ENCODE measurements around the gene PAX3.

Gene PAX3

DNA sequence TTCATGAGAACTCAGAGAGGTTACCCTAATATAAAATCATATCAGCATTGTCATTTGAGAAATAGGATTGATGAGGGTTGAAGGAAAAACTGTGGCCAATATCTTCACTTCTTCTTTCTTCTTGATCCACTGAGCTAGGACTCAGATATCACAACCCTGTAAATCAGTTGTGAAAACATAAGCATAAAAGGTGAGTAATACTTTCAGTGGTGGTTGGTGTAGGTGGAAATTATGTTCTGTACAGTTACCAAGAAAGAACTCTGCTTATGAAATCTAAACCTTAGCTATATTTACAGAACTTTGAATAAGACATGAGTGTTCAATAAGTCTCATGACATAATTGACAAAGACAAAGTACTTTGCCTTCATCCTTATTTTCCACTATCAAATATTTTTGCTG lies 56.3 kb downstream of the PAX3 start:
- Histone ChIP-seq H4K8ac (ENCODE audit: low read depth, low read length) (no peak overlapping the region), H3K9ac (ENCODE audit: low read depth, low read length, poor library complexity) (no peak overlapping the region), H2AFZ (ENCODE audit: low read length) (no peak overlapping the region), H3K36me3 (replicated peaks in 1 of 2; ENCODE audit: control insufficient read depth in 2 of 2, insufficient read depth in 2 of 2, low read length in 2 of 2) (no peaks in the 10 kb centered on the region), H3K4me3 (ENCODE audit: low read length in 2 of 2) (no peak overlapping the region), H2BK5ac (ENCODE audit: low read length) (no peak overlapping the region), H3K4ac (ENCODE audit: low read length) (no peak overlapping the region), H2BK12ac (ENCODE audit: low read length) (no peak overlapping the region), H3K79me1 (ENCODE audit: low read depth, low read length) (no peaks in the 10 kb centered on the region), H4K91ac (ENCODE audit: low read depth, low read length, poor library complexity) (no peak overlapping the region), H3K14ac (ENCODE audit: low read length) (no peak overlapping the region), H3K18ac (ENCODE audit: low read length) (no peak overlapping the region), H3K27me3 (ENCODE audit: control insufficient read depth in 3 of 3, insufficient read depth in 3 of 3, low read depth in 1 of 3, low read length in 3 of 3) (peaks cover 0 to 31% (median 10%) of the 10 kb centered on the region in 3 experiments), H3K4me1 (ENCODE audit: control insufficient read depth in 2 of 2, insufficient read depth in 1 of 2, low read depth in 1 of 2, low read length in 2 of 2) (peaks cover 0 to 16% of the 10 kb centered on the region in 2 donors), H2AK5ac (ENCODE audit: low read depth, low read length) (no peak overlapping the region), H3K27ac (replicated peaks; ENCODE audit: low read length) (no peak overlapping the region), H3K23ac (ENCODE audit: low read depth, low read length, poor library complexity) (no peak overlapping the region), H3K4me2 (ENCODE audit: insufficient read depth, low read length, poor library complexity, severe bottlenecking) (no peak overlapping the region), H3K9me3 (replicated peaks in 1 of 2; ENCODE audit: control insufficient read depth in 2 of 2, insufficient read depth in 1 of 2, low read depth in 1 of 2, low read length in 2 of 2) (no peaks in the 10 kb centered on the region), H2BK120ac (ENCODE audit: low read depth, low read length) (no peak overlapping the region), H2BK15ac (ENCODE audit: low read length) (no peak overlapping the region)
- DNase-seq (ENCODE audit: low spot score), result no peak

DNA sequence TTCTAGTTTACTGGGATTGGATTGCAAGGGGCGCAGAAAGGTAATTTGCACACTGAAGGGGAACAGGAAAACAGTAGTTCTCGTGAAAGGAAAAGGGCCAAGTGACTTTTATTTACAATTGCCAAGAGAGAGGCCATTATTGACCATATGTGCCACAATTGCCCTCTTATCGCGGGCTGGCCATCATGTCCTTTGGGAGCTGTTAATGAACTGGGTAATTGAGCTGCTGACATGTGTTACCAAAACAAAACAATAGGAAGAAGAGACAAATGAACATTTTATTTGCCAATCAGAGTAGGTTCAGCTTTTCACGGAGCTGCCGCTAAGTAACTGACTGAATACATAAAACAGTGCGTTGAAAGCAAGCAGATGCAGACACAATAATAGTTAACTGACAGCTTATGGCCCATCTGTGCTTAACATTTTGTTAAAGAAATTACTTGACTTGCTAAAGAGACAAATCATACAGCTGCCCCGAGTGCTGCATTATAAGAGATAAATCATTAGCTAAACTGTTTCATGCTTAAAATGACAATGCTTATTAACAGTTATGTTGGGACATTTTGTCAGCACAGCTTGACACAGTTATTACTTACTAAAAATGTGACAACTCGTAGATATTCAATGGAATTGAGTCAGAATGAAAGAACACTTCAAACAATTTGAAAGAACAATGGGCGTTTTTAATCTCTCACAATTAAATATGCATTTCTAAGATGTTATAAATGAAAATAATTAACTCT lies 57.5 kb downstream of the PAX3 start:
- Histone ChIP-seq H2AFZ (ENCODE audit: low read length) (no peak overlapping the region), H2AK5ac (ENCODE audit: low read depth, low read length) (no peak overlapping the region), H2BK15ac (ENCODE audit: low read length) (no peak overlapping the region), H3K27ac (replicated peaks; ENCODE audit: low read length) (no peak overlapping the region), H3K4me2 (ENCODE audit: insufficient read depth, low read length, poor library complexity, severe bottlenecking) (no peak overlapping the region), H3K4me3 (ENCODE audit: low read length in 2 of 2) (no peak overlapping the region), H3K4me1 (ENCODE audit: control insufficient read depth in 2 of 2, insufficient read depth in 1 of 2, low read depth in 1 of 2, low read length in 2 of 2) (peaks cover 0 to 16% of the 10 kb centered on the region in 2 donors), H4K8ac (ENCODE audit: low read depth, low read length) (no peak overlapping the region), H3K9ac (ENCODE audit: low read depth, low read length, poor library complexity) (no peak overlapping the region), H3K36me3 (replicated peaks in 1 of 2; ENCODE audit: control insufficient read depth in 2 of 2, insufficient read depth in 2 of 2, low read length in 2 of 2) (no peaks in the 10 kb centered on the region), H3K79me1 (ENCODE audit: low read depth, low read length) (no peaks in the 10 kb centered on the region), H2BK12ac (ENCODE audit: low read length) (no peak overlapping the region), H3K14ac (ENCODE audit: low read length) (no peak overlapping the region), H2BK120ac (ENCODE audit: low read depth, low read length) (no peak overlapping the region), H2BK5ac (ENCODE audit: low read length) (no peak overlapping the region), H3K4ac (ENCODE audit: low read length) (no peak overlapping the region), H3K27me3 (ENCODE audit: control insufficient read depth in 3 of 3, insufficient read depth in 3 of 3, low read depth in 1 of 3, low read length in 3 of 3) (peaks cover 0 to 35% (median 10%) of the 10 kb centered on the region in 3 experiments), H4K91ac (ENCODE audit: low read depth, low read length, poor library complexity) (no peak overlapping the region), H3K23ac (ENCODE audit: low read depth, low read length, poor library complexity) (no peak overlapping the region), H3K9me3 (replicated peaks in 1 of 2; ENCODE audit: control insufficient read depth in 2 of 2, insufficient read depth in 1 of 2, low read depth in 1 of 2, low read length in 2 of 2) (no peaks in the 10 kb centered on the region), H3K18ac (ENCODE audit: low read length) (no peak overlapping the region)
- DNase-seq (ENCODE audit: low spot score), result no peak
- WGBS, 2 donors (ENCODE audit: extremely low coverage in 2 of 2, insufficient read length in 2 of 2, insufficient replicate concordance in 1 of 2), result no CpG with 5 or more reads among the region's 10 CpGs

DNA sequence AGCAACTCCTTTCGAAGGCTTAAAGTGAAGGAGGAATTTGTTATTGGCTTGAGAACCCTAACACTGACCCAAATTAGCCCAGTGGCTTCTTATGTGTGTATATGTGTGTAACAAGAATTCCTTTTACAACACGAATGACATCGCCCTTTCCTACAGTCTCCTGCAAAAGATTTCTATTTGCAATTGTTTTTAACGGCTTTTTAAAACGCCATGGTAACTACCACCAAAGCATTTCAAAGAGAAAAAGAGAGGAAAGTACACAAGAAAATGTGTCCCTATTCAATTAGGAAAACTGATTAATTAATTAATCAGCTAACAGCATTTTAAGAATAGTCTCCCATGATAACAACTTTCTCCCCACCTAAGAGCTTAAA lies 58.1 kb downstream of the PAX3 start:
- Histone ChIP-seq H3K27ac (replicated peaks; ENCODE audit: low read length) (no peak overlapping the region), H3K4me3 (ENCODE audit: low read length in 2 of 2) (no peak overlapping the region)

DNA sequence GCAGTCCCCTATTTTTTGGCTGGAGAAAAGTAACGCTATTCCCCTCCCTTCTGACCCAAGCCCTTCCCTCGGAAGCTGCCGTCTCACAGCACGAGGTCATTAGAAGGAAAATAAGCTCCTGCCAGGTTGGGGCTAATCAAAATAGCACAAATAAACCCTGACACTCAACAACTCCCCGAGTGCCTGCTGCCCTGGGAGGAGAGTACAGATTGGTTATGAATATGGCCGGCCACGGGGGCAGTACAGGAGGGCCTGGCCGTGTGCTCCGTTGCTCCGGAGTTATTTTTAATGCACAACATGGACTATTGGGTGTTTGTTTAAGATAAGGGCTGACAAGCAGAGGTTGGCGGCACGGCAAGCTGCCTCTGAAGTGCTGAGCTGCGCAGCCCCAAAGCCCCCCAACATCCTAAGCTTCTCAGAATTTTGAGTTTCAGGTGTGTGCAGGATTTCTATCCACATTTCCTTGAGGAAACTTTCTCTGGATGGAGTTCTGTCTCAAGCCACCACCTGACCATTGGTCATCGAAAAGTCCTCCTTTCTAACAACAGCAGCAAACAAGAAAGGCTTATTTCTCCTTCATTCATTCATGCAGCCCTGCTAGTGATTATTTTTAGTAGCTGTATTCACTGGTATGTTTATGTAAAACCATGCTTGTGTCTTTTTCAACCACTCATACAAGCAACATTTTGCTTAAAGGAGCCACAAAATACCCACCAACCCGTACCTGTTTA lies 58.7 kb downstream of the PAX3 start:
- Histone ChIP-seq H3K14ac (ENCODE audit: low read length) (no peak overlapping the region), H4K91ac (ENCODE audit: low read depth, low read length, poor library complexity) (no peak overlapping the region), H2BK12ac (ENCODE audit: low read length) (no peak overlapping the region), H3K79me1 (ENCODE audit: low read depth, low read length) (no peaks in the 10 kb centered on the region), H3K27me3 (ENCODE audit: control insufficient read depth in 3 of 3, insufficient read depth in 3 of 3, low read depth in 1 of 3, low read length in 3 of 3) (peaks cover 0 to 35% (median 7%) of the 10 kb centered on the region in 3 experiments), H2BK15ac (ENCODE audit: low read length) (no peak overlapping the region), H3K23ac (ENCODE audit: low read depth, low read length, poor library complexity) (no peak overlapping the region), H3K9me3 (replicated peaks in 1 of 2; ENCODE audit: control insufficient read depth in 2 of 2, insufficient read depth in 1 of 2, low read depth in 1 of 2, low read length in 2 of 2) (no peaks in the 10 kb centered on the region), H3K4ac (ENCODE audit: low read length) (no peak overlapping the region), H2BK5ac (ENCODE audit: low read length) (no peak overlapping the region), H4K8ac (ENCODE audit: low read depth, low read length) (no peak overlapping the region), H3K36me3 (replicated peaks in 1 of 2; ENCODE audit: control insufficient read depth in 2 of 2, insufficient read depth in 2 of 2, low read length in 2 of 2) (no peaks in the 10 kb centered on the region), H2BK120ac (ENCODE audit: low read depth, low read length) (no peak overlapping the region), H2AK5ac (ENCODE audit: low read depth, low read length) (no peak overlapping the region), H3K18ac (ENCODE audit: low read length) (peak overlapping the region; percentile 9), H3K9ac (ENCODE audit: low read depth, low read length, poor library complexity) (no peak overlapping the region), H3K4me2 (ENCODE audit: insufficient read depth, low read length, poor library complexity, severe bottlenecking) (peak overlapping the region; percentile 29), H3K4me1 (ENCODE audit: control insufficient read depth in 2 of 2, insufficient read depth in 1 of 2, low read depth in 1 of 2, low read length in 2 of 2) (peaks cover 0 to 16% of the 10 kb centered on the region in 2 donors), H3K27ac (replicated peaks; ENCODE audit: low read length) (no peak overlapping the region), H2AFZ (ENCODE audit: low read length) (no peak overlapping the region), H3K4me3 (ENCODE audit: low read length in 2 of 2) (no peak overlapping the region)
- peak; percentile 51 for DNase-seq (ENCODE audit: low spot score)
- WGBS, 2 donors (ENCODE audit: extremely low coverage in 2 of 2, insufficient read length in 2 of 2, insufficient replicate concordance in 1 of 2), result no CpG with 5 or more reads among the region's 15 CpGs

More for the DNA sequence above, 58.1 kb downstream of the PAX3 start:
- no peak overlapping the region for H2AK5ac ChIP-seq (ENCODE audit: low read depth, low read length)
- H2BK12ac ChIP-seq (ENCODE audit: low read length), result no peak overlapping the region
- H3K4me1 ChIP-seq (ENCODE audit: control insufficient read depth in 2 of 2, insufficient read depth in 1 of 2, low read depth in 1 of 2, low read length in 2 of 2), result peaks cover 0 to 16% of the 10 kb centered on the region in 2 donors
- H3K36me3 ChIP-seq (replicated peaks in 1 of 2; ENCODE audit: control insufficient read depth in 2 of 2, insufficient read depth in 2 of 2, low read length in 2 of 2), result no peaks in the 10 kb centered on the region
- no peak overlapping the region for H4K91ac ChIP-seq (ENCODE audit: low read depth, low read length, poor library complexity)
- H3K4ac ChIP-seq (ENCODE audit: low read length), result no peak overlapping the region
- H3K14ac ChIP-seq (ENCODE audit: low read length), result no peak overlapping the region
- H3K18ac ChIP-seq (ENCODE audit: low read length), result no peak overlapping the region
- H2BK120ac ChIP-seq (ENCODE audit: low read depth, low read length), result no peak overlapping the region
- H3K79me1 ChIP-seq (ENCODE audit: low read depth, low read length), result no peaks in the 10 kb centered on the region
- peaks cover 0 to 35% (median 10%) of the 10 kb centered on the region in 3 experiments for H3K27me3 ChIP-seq (ENCODE audit: control insufficient read depth in 3 of 3, insufficient read depth in 3 of 3, low read depth in 1 of 3, low read length in 3 of 3)
- no CpG with 5 or more reads among the region's 5 CpGs for WGBS, 2 donors (ENCODE audit: extremely low coverage in 2 of 2, insufficient read length in 2 of 2, insufficient replicate concordance in 1 of 2)
- no peak overlapping the region for H2BK5ac ChIP-seq (ENCODE audit: low read length)
- no peak overlapping the region for H3K23ac ChIP-seq (ENCODE audit: low read depth, low read length, poor library complexity)
- no peak for DNase-seq (ENCODE audit: low spot score)
- no peaks in the 10 kb centered on the region for H3K9me3 ChIP-seq (replicated peaks in 1 of 2; ENCODE audit: control insufficient read depth in 2 of 2, insufficient read depth in 1 of 2, low read depth in 1 of 2, low read length in 2 of 2)
- H3K4me2 ChIP-seq (ENCODE audit: insufficient read depth, low read length, poor library complexity, severe bottlenecking), result no peak overlapping the region
- H2AFZ ChIP-seq (ENCODE audit: low read length), result no peak overlapping the region
- no peak overlapping the region for H3K9ac ChIP-seq (ENCODE audit: low read depth, low read length, poor library complexity)
- H2BK15ac ChIP-seq (ENCODE audit: low read length), result no peak overlapping the region
- no peak overlapping the region for H4K8ac ChIP-seq (ENCODE audit: low read depth, low read length)
